Transverse colon (tissue), 4 donors: ENCODE results near the gene BTBD1.

Experiments used
- CTCF ChIP-seq, 5 experiments: fragments of 200-600 bp in 3 of 5; fragments of 450-650 bp in 2 of 5; sonication (generic) in 3 of 5; IDR thresholded peaks; 1 replicate in 2 of 5; 2 replicates in 3 of 5; pipeline ENCODE4 v1.5.1; 2016 to 2017; ENCODE audit warnings: antibody characterized with exemption in 5 of 5, inconsistent platforms in 3 of 5, mild to moderate bottlenecking in 2 of 5, moderate library complexity in 1 of 5
- EP300 ChIP-seq: sonication (generic); formaldehyde crosslinking; IDR thresholded peaks from one replicate; pipeline ENCODE4 v1.6.1; 2017; ENCODE audit warnings: antibody characterized with exemption, low read depth
- POLR2A ChIP-seq: fragments of 450-650 bp; IDR thresholded peaks from one replicate; pipeline ENCODE4 v1.6.1; 2016; ENCODE audit warnings: antibody characterized with exemption, mild to moderate bottlenecking, moderate library complexity
- POLR2AphosphoS5 ChIP-seq, 3 donors: sonication (generic); formaldehyde crosslinking; IDR thresholded peaks; one replicate each; pipeline ENCODE4 v1.6.1; 2016; ENCODE audit warnings: antibody characterized with exemption in 3 of 3

GRCh38 chr15:83109532-83109931 is 42.5 kb upstream of the BTBD1 start:
- TF ChIP-seq CTCF (IDR thresholded peaks at IDR 0.05) = no peak
- TF ChIP-seq POLR2A = no peak
- TF ChIP-seq POLR2AphosphoS5 (IDR thresholded peaks at IDR 0.05) = no peak
- no peak for TF ChIP-seq EP300
